GM12873 (cell line): ENCODE results near the gene STX4.

ENCODE experiments used
- CTCF ChIP-seq: IDR thresholded peaks from 2 replicates; pipeline ENCODE4 v1.5.1; 2012; ENCODE audit warnings: low read depth, mild to moderate bottlenecking, moderate library complexity, low read length, control low read depth; ENCODE audit not compliant: insufficient read depth; ENCODE audit errors: missing control alignments

Gene STX4

GRCh38 chr16:30989469-30990047, 43.8 kb upstream of the STX4 start:
- TF ChIP-seq CTCF = no peak

- no peak for TF ChIP-seq CTCF
Measured at GRCh38 chr16:30990105-30990504, 43.3 kb upstream of the STX4 start.

- no peak for TF ChIP-seq CTCF
Measured at GRCh38 chr16:30991052-30991451, 42.3 kb upstream of the STX4 start.

- TF ChIP-seq CTCF = no peak
Measured at GRCh38 chr16:30992276-30992780, 41.0 kb upstream of the STX4 start.

GRCh38 chr16:30992931-30993816, 40.2 kb upstream of the STX4 start:
- no peak for TF ChIP-seq CTCF

- no peak for TF ChIP-seq CTCF
Measured at GRCh38 chr16:30995927-30996323, 37.4 kb upstream of the STX4 start.

- no peak for TF ChIP-seq CTCF
Measured at GRCh38 chr16:30996324-30996984, 36.9 kb upstream of the STX4 start.
